Activated gamma-delta T cell treated with Interleukin-2 at 50 U/mL for 16 hours (primary cell): Measurements from ENCODE around the gene NTF3.

ENCODE experiments used
- DNase-seq: peaks from one replicate; pipeline ENCODE4 v3.0.0-alpha.2; 2020

NTF3 gene

GRCh38 chr12:5432011-5432400 lies at the start of gene NTF3:
Gene NTF3 (plus strand): TSS chr12:5432108. CDS start chr12:5432325, 217 bp downstream.
- DNase-seq, result no peak

DNA sequence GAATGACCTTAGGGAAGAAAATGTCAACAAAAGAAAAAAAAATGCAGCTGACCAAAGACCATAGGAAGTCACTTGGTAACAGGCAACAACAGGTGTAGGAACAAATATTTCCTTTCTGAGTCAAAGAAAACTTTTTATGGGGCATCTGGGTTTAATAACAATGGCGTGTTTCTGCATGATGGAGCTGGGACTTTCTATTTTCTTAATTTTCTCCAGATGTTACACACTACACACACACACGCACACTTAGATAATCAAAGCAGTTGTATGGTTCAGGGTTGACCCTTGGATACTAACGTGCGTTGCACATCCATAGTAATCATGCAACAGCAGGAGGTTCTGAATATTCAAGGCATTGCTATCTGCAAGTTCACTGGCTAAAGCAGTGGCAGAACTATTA lies 47.9 kb upstream of the NTF3 start:
- DNase-seq, result no peak

GRCh38 chr12:5388581-5389535 lies 43.0 kb upstream of the NTF3 start:
- no peak for DNase-seq

DNA sequence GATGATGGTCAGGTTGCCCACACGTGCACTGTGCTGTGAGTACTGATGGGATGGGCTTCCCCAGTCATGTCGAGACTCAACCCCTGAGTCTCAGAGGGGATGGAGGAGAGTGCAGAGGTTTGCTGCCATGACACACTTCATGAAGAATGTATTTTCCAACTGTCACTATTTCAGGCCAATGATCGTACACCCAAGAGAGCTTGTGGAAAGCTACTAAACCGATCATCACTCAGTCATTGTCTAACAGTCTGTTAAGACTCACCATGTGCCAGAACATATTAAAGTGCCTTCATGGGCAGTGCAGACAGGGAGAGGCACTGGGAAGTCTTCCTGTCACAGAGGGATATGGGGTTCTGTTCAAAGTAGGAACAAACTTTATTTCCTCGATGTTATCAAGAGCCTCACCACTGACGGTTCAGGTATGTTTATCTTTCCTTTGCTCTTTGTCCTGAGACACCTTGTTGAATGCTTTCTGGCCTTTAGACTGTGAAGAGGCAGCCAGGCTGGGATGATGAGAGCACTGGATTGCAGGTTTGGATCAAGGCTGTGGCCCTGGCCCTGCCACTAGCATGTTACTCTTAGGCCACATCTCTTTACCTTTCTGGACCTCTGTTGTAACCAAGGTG lies 41.6 kb upstream of the NTF3 start:
- no peak for DNase-seq

DNA sequence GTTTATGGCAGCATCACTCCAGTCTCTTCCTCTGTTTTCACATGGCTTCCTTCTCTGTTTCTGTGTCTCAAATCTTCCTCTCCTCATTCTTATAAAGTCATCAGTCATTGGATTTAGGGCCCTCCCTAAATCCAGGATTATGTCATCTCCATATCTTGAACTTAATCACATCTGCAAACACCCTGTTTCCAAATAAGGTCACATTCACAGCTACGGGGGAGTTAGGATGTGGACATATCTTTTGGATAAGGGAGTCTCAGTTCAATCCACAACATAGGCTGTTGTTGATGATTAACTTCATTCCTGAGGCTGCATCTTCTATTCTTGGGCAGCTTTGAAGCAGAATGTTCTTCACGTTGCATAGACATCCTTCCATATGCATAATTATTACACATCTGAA lies 40.3 kb upstream of the NTF3 start:
- no peak for DNase-seq

DNA sequence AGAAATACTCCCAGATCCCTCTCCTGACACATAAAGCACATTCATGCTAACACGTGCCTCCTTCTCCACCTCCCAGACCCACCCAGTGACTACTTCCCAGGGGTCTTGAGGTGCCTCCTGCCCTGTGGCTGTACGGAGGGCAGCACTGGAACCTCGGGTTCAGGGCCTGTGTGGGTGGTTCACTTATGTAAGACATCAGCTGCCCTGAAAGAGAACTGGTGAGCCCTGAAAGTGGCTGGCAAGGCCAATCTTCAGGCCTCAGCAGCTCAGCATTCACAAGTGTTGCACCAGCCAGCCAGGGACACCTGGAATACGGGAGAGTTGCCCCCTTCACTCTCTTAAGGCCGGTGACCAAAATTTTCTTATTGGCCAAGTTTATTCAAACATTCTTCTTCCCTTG lies 38.9 kb upstream of the NTF3 start:
- DNase-seq, result no peak

DNA sequence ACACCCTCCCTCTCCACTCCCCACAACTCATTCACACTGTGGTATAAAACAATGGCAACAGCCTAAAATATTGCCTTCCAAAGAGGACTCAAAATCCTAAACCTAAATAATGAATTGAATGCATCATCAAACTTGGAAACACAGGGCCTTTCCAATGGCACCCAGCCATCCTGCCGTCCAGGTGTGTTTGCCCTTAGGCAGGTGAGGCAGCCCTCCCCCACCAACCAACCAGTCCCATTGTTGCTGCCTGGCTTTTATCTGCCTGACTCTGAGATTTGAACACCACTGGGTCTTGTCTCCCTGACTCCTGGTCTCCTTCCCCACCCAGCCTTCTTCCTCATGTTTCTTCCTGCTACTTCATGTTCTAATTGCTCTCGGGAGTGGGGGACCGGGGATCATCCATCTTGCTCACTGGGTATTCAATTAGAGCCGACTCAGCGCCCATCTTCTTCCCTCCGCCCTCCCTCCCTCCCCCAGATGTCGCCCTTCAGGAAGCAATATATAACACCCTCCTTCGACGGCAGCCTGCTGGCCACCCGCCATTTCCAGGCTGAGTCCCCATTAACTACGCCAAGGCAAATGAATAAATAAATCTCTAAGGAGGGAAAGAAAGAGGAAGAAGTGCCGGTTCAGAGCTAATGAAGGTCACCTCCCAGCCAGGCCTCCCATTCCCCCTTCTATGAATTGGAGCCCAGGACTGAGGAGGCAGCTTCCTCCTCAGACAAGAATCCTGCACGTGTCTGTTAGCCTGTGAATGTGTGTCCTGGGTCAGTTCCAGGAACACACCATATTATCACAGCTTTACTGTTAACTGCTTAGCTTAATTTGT lies 36.3 kb upstream of the NTF3 start:
- DNase-seq, result no peak

GRCh38 chr12:5396541-5396940 lies 35.4 kb upstream of the NTF3 start:
- no peak for DNase-seq

DNA sequence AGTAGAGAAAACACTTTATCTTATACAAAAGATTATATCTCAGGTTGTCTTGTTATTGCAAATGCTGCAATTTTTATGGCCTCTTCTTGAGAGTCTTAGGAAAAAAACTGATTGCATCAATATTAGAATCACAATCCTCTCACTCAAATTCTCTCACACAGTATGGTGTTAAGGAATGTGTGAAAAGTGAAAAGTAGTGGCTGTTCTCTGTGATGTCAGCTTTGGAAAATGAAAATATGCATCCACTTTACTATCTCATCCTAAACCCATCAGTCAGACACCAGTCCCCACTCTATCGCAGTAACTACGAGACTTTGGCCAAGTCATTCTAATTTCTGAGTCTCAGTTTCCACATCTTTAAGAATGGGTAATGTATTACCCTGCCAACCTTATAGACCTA lies 32.6 kb upstream of the NTF3 start:
- DNase-seq, result no peak

DNA sequence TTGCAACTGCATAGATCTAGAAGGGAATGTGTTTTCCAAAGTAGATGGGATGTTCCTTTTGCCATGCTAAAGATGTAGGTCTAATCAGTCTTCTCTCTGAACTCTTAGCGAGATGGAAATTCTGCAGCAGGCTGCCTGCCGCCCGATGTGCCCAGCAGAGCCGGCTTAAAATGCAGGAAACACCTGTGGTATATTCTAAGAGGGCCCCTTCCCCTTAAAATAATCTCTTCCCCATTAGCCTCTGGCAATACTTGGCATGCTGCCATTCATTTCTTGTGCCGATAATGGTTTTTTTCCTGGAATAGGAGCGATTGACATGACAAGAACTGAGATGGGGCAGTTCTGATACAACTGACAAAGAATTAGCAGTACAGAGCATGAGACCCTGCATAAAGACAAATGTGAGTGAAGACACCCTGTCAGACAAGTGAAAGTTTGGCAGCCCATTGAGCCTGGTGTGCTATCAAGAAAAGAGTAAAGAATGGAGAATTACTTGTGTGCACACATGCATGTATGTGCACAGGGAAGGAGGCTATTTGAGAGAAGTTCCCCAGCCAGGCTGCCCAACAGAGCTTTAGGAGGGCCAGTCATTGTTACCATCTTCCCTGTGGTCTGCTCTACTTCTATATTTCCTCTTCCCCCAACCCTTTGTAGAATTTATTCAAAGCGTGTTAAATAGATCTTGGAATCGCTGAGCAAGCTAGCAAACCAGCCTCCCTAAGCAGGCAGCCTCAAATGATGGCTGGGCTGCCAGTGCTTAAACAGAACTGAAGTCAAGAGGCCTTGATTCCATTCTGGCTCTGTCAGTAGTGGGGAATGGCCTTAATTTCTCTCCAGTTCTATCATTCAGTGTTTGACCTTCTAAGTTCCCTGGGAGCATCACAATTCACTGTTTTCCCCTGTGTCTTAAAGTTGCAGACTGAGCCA lies 29.6 kb upstream of the NTF3 start:
- DNase-seq, result no peak

- no peak for DNase-seq
Measured at GRCh38 chr12:5403411-5403810, 28.5 kb upstream of the NTF3 start.

DNA sequence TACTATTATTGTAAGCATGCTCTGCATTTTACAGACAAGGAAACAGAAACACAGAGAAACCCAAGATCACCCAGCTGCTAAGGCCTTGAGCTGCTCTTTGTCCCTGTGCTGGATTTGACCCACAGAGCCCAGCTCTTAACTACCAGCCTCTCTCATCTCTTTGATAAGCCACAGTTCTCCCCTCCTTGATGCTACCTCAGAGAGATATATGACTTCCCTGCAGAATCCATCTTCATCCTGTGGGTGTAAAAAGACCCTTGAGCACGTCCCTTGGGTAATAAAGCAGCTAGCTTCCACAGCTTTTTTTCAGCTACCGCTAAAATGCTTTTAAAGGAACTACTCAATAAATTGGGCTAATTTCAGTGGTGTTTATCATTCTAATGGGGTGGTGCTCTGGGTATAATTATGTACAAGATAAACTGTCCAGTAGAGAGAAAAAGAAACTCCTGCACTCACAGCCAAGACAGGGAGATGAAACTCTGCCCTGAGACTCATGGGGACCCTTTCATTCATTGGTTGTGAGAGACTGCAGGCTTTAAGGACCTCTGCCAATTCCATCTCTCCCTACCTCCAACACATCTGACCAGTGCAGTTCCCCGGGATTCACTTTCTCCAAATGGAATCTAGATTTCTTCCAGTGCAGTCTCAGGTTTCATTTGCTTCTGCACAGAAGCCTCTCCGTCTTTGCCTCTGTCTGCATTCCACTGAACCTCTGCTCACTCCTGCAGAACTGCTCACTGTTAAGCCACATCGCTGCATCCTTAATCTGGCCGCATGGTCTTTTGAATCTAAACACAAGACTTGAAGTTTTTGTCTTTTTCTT lies 24.7 kb upstream of the NTF3 start:
- no peak for DNase-seq

GRCh38 chr12:5409619-5410018 lies 22.3 kb upstream of the NTF3 start:
- no peak for DNase-seq

- no peak for DNase-seq
Measured at GRCh38 chr12:5416571-5416970, 15.3 kb upstream of the NTF3 start.

DNA sequence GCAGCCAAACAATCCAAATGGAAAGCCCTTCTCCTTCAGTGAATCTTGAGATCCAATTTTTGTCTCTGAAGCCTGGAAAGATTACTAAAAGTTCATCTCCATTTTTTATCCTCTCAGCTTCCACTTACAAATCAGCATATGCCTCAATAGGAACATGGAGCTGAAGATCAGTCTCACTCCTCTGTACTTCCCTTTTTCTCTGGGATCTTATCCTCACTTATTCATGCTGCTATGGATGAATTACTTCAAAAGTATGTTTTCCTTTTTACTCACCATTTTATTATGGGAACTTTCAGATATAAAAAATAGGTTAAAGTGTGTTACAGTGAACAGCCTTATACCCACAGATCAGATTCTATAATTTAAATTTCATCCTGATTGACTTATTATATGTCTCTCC lies 14.4 kb upstream of the NTF3 start:
- no peak for DNase-seq

- DNase-seq, result no peak
Measured at GRCh38 chr12:5428332-5429221, 3.3 kb upstream of the NTF3 start.

DNA sequence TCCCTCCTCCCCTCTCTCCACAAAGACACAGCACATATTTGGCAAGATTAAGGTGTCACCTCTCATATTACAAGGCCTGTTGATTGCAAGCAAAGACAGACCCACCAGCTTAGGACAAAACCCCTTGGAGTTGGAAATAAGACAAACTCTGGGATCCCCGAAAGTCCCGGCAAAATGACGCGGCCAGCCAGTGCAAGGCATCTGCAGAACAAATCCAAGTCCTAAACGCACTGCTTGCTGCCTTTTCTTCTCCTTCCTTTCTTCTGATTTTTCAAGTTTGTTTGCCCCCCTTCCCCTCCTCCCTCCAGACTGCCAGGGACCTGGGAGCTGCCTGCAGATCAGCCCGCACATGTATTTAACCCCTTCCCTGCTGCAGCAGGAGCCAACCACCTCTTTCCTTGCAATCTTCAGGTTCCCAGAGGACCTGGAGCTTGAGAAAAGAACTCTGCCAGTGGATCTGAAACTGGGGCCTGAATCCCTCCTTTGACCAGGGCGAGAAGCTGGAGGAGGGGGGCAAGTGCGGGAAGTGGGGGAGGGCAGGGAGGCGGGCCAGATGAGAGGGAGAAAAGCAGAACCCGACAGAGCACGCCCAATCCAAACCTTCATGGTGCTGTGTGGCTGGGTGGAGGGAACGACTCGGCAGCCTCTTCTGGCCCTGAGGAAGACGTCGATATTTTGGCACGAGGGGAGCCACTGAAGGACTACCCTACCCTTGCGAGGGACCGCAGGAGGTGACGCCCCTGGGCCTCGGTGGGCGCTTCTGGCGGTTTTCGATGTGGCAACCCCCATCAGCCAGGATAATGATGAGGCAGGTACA lies 2.0 kb upstream of the NTF3 start:
- no peak for DNase-seq

GRCh38 chr12:5430641-5431603 lies 986 bp upstream of the NTF3 start:
- no peak for DNase-seq
